ENCODE results near the gene KLRD1. TPM values are rescaled to one million over a fixed set of nuclear protein-coding genes. Genes with fewer than 3 reads are reported as not detected.
"Not testable (repeated sequence)": the region's sequence is repeated elsewhere in the genome, so short reads cannot be mapped to it uniquely, and the experiment has no call there.

KLRD1 gene
- total RNA-seq, 3 donors from 2014 or later: 2.3 to 3.7 (median 3.6) TPM

- DNase-seq: no peak
- intact Hi-C loops (cut with DNase I, micrococcal nuclease): no loop called here
- no peak for TF ChIP-seq CTCF (IDR thresholded peaks at IDR 0.05)
- Histone ChIP-seq H3K36me3 (ENCODE audit: low read depth) (no peaks in the 10 kb centered on the region), H3K4me3 (no peak overlapping the region), H3K4me1 (ENCODE audit: low read depth) (no peaks in the 10 kb centered on the region), H3K9me3 (no peaks in the 10 kb centered on the region)
- no peak for ATAC-seq
Observed at GRCh38 chr12:10339053-10339840, 31.6 kb downstream of the KLRD1 start.

DNA sequence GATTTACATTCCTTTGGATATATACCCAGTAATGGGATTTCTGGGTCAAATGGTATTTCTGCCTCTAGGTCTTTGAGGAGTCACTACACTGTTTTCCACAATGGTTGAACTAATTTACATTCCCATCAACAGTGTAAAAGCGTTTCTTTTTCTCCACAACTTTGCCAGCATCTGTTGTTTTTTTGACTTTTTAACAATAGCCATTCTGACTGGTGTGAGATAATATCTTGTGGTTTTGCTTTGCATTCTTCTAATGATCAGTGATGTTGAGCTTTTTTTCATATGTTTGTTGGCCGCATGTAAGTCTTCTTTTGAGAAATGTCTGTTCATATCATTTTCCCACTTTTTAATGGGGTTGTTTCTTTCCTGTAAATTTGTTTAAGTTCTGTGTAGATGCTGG is 33.3 kb downstream of the KLRD1 start:
- DNase-seq; intact Hi-C loops (cut with DNase I, micrococcal nuclease); H3K36me3 ChIP-seq (ENCODE audit: low read depth); H3K9me3 ChIP-seq; H3K4me3 ChIP-seq; ATAC-seq; H3K4me1 ChIP-seq (ENCODE audit: low read depth): not testable (repeated sequence)

- no peak for ATAC-seq
- DNase-seq: no peak
- H3K4me3 ChIP-seq: no peak overlapping the region
- no peaks in the 10 kb centered on the region for H3K4me1 ChIP-seq (ENCODE audit: low read depth)
- no peaks in the 10 kb centered on the region for H3K9me3 ChIP-seq
- no peaks in the 10 kb centered on the region for H3K36me3 ChIP-seq (ENCODE audit: low read depth)
- no peak for TF ChIP-seq CTCF (IDR thresholded peaks at IDR 0.05)
- intact Hi-C loops (cut with DNase I, micrococcal nuclease): no loop called here
Observed at GRCh38 chr12:10341892-10342509, 34.3 kb downstream of the KLRD1 start.

- ATAC-seq; intact Hi-C loops (cut with DNase I, micrococcal nuclease); H3K36me3 ChIP-seq (ENCODE audit: low read depth); H3K4me3 ChIP-seq; H3K4me1 ChIP-seq (ENCODE audit: low read depth); H3K9me3 ChIP-seq; DNase-seq: not testable (repeated sequence)
Observed at GRCh38 chr12:10351457-10351856, 43.8 kb downstream of the KLRD1 start.

DNA sequence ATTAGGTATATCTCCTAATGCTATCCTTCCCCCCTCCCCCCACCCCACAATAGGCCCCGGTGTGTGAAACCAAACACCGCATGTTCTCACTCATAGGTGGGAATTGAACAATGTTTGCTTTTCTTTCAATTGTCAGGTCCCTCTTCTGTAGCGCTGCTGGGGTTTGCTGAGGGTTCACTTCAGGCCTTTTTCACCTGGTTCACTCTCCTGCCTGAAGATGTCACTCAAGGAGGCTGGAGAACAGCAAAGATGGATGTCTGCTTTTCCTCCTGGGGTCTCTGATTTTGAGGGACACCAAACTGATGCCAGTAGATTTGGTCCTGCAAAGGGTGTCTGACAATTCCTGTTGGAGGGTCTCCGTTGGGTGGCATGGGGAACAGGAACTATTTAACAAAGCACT is 46.4 kb downstream of the KLRD1 start:
- Histone ChIP-seq H3K36me3 (ENCODE audit: low read depth) (no peaks in the 10 kb centered on the region), H3K4me1 (ENCODE audit: low read depth) (no peaks in the 10 kb centered on the region), H3K4me3 (no peak overlapping the region), H3K9me3 (no peaks in the 10 kb centered on the region)
- ATAC-seq (no peak), DNase-seq (no peak)
- intact Hi-C loops (cut with DNase I, micrococcal nuclease): no loop called here
- TF ChIP-seq CTCF (IDR thresholded peaks at IDR 0.05): no peak

DNA sequence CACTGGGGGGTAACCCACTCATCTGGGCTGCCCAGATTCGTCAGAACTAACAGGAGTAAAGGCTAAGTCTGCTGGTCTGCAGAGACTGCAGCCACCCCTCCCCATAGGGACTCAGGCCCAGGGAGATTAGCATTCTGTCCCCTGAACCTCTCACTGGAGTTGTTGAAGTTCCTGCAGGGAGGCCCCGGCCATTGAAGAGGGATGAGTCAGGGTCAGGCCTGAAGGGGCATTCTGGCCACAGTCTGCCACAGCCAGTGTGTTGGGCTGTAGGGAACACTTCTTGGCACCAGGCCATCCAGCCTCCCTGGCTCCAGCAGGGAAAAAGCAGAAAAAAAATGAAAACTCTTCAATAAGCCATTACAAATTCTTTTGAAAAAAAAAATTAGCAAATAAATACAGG is 46.8 kb downstream of the KLRD1 start:
- intact Hi-C loops (cut with DNase I, micrococcal nuclease): no loop called here
- DNase-seq (no peak), ATAC-seq (no peak)
- no peak for TF ChIP-seq CTCF (IDR thresholded peaks at IDR 0.05)
- no peaks in the 10 kb centered on the region for H3K36me3 ChIP-seq (ENCODE audit: low read depth)
- no peaks in the 10 kb centered on the region for H3K4me1 ChIP-seq (ENCODE audit: low read depth)
- no peak overlapping the region for H3K4me3 ChIP-seq
- no peaks in the 10 kb centered on the region for H3K9me3 ChIP-seq

All from mucosa of descending colon (tissue), 3 donors.